ENCODE results near the gene SETD1A. TPM values are rescaled to one million over a fixed set of nuclear protein-coding genes. Genes with fewer than 3 reads are reported as not detected.
A peak's percentile ranks its signal among the peaks of the same experiment; 100 is the strongest.

The SETD1A gene
- total and polyA plus RNA-seq, 2 experiments from 2014 or later: 2.3 to 4.0 TPM

DNA sequence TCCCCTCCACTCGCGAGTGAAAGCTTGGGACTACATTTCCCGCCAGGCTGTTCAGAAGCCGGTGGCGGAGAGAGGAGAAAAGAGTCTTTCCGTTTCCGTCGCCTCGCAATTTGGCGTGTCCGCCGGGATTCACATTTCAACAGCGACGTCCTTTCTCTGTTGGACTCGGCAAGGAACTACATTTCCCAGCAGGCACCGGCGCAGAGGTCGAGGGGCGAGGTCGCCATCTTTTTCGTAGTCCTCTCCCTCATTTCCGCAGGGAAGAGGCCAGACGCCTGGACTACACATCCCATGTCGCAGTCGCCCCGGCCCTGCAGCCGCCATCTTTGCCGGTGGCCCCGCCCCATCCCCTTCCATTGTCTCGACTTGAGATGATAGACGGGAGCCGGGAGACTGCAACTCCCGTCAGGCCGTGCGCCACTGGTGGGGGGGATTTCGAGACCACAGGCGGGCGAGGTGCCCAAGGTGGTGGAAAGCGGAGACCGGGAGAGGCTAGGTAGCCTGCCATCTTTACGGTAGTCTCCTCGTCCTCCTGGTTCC is 35.1 kb upstream of the SETD1A start:
- in situ Hi-C loops (cut with MboI): no loop called here
- no peaks in the 10 kb centered on the region for H4K20me1 ChIP-seq (ENCODE audit: insufficient read depth)
- H3K9me3 ChIP-seq (ENCODE audit: low read depth): no peaks in the 10 kb centered on the region
- no peaks in the 10 kb centered on the region for H3K36me3 ChIP-seq (ENCODE audit: low read depth)
- peak; percentile 100 for DNase-seq
- H3K9me2 ChIP-seq (ENCODE audit: insufficient read depth): no peaks in the 10 kb centered on the region
- 1% methylated on average over 42 of the region's 42 CpGs for WGBS, 2 experiments (ENCODE audit: low coverage in 1 of 2, low lambda C conversion rate in 2 of 2, missing lambda C conversion rate in 2 of 2)
- peak overlapping the region; percentile 83 for H3K4me2 ChIP-seq (ENCODE audit: unreplicated experiment)
- peaks cover 7% of the 10 kb centered on the region for H3K79me2 ChIP-seq (ENCODE audit: insufficient read depth)
- peak overlapping the region; percentile 90 for H2AFZ ChIP-seq
- TF ChIP-seq EZH2phosphoT487 (IDR thresholded peaks at IDR 0.05; ENCODE audit: insufficient read depth, low read depth) (no peak), EZH2 (IDR thresholded peaks at IDR 0.05; ENCODE audit: insufficient read depth, poor library complexity, severe bottlenecking) (no peak)
- peak overlapping the region; percentile 91 for H3K4me3 ChIP-seq
- no peaks in the 10 kb centered on the region for H3F3A ChIP-seq (ENCODE audit: insufficient read depth)
- peaks cover 7% of the 10 kb centered on the region; the same call in 1 of the 2 replicates for H3K4me1 ChIP-seq (ENCODE audit: insufficient read depth)
- H3K27me3 ChIP-seq (replicated peaks; ENCODE audit: insufficient read depth): no peaks in the 10 kb centered on the region
- peak overlapping the region; percentile 89 for H3K27ac ChIP-seq
- peak overlapping the region; percentile 79 for H3K9ac ChIP-seq

DNA sequence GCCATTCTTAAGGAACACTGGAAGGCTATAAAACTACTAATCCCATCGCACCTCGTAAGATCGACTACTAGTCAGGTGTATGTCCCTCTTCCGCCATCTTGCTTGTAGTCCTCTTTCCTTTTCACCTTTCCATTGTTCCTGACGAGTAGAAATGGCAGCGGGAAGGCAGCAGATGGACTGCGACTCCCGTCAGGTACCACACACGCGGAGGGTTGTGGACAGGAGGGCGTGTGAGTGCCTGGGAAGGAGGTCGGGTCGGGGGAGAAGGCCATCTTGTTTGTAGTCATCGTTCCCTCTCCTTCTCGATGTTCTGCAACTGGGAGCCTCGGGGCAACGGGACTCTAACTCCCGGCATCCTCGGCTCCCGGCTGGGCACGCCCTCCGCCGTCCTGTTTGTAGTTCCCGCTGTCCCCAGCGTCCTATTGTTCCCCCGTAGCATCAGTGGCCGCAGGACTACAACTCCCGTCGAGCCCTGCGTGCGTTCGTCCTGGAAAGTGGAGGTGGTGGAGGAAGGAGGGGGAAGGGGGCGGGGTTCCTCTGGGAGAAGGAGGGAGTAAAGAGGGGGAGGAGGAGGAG is 34.5 kb upstream of the SETD1A start:
- in situ Hi-C loops (cut with MboI): no loop called here
- DNase-seq: peak; percentile 100
- Histone ChIP-seq H3K36me3 (ENCODE audit: low read depth) (no peaks in the 10 kb centered on the region), H3K4me2 (ENCODE audit: unreplicated experiment) (peak overlapping the region; percentile 59), H3K9me3 (ENCODE audit: low read depth) (no peaks in the 10 kb centered on the region), H3K9ac (peak overlapping the region; percentile 79), H3K27me3 (replicated peaks; ENCODE audit: insufficient read depth) (no peaks in the 10 kb centered on the region), H2AFZ (peak overlapping the region; percentile 89), H3K4me1 (ENCODE audit: insufficient read depth) (peaks cover 7% of the 10 kb centered on the region; the same call in 1 of the 2 replicates), H3K27ac (peak overlapping the region; percentile 89), H4K20me1 (ENCODE audit: insufficient read depth) (no peaks in the 10 kb centered on the region), H3F3A (ENCODE audit: insufficient read depth) (no peaks in the 10 kb centered on the region), H3K4me3 (peak overlapping the region; percentile 91), H3K9me2 (ENCODE audit: insufficient read depth) (no peaks in the 10 kb centered on the region), H3K79me2 (ENCODE audit: insufficient read depth) (peaks cover 7% of the 10 kb centered on the region)
- TF ChIP-seq EZH2 (IDR thresholded peaks at IDR 0.05; ENCODE audit: insufficient read depth, poor library complexity, severe bottlenecking): no peak
- TF ChIP-seq EZH2phosphoT487 (IDR thresholded peaks at IDR 0.05; ENCODE audit: insufficient read depth, low read depth): no peak
- WGBS, 2 experiments (ENCODE audit: low coverage in 1 of 2, low lambda C conversion rate in 2 of 2, missing lambda C conversion rate in 2 of 2): 1 to 2% methylated on average over 31 to 33 of the region's 33 CpGs

DNA sequence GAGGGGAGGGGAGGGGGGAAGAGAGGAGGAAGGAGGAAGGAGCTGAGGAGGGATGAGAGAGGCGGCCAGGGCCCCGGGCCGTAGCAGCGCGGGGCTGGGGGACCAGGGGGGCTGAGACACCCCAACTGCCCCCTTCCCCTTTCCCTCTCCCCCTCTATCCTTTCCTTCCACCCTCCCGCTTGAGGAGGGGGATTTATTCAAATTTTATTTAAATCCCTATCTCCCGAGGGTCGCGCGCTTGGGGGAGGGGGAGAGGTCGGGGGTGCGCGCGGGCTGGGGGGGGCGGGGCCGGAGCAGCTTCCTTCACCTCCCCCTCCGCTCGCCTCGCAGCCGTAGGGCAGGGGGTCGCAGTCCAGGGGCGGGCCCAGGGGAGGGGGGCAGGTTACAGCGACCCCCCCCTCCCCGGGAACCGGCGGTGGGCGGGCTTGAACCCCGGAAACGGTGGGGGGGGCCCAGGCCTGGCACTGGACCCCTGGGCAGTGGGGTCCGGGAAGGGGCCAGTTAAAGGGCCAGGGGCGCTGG is 33.9 kb upstream of the SETD1A start, which contains the start of gene FBXL19:
Gene FBXL19 (plus strand): TSS at position 19 of the 522 bp plus-strand sequence. CDS start 2,183 bp downstream, outside the sequence.
- Histone ChIP-seq H3K36me3 (ENCODE audit: low read depth) (no peaks in the 10 kb centered on the region), H3K4me3 (peak within 1 kb of the TSS; percentile 91), H3F3A (ENCODE audit: insufficient read depth) (no peaks in the 10 kb centered on the region), H3K4me2 (ENCODE audit: unreplicated experiment) (peak within 1 kb of the TSS; percentile 83), H3K4me1 (ENCODE audit: insufficient read depth) (peaks cover 7% of the 10 kb centered on the region; the same call in 1 of the 2 replicates), H3K27me3 (replicated peaks; ENCODE audit: insufficient read depth) (no peaks in the 10 kb centered on the region), H3K9me3 (ENCODE audit: low read depth) (no peaks in the 10 kb centered on the region), H4K20me1 (ENCODE audit: insufficient read depth) (no peaks in the 10 kb centered on the region), H2AFZ (peak within 1 kb of the TSS; percentile 90), H3K79me2 (ENCODE audit: insufficient read depth) (peaks cover 7% of the 10 kb centered on the region), H3K27ac (peak within 1 kb of the TSS; percentile 89), H3K9me2 (ENCODE audit: insufficient read depth) (no peaks in the 10 kb centered on the region), H3K9ac (peak within 1 kb of the TSS; percentile 79)
- TF ChIP-seq EZH2 (IDR thresholded peaks at IDR 0.05; ENCODE audit: insufficient read depth, poor library complexity, severe bottlenecking) (no peak), EZH2phosphoT487 (IDR thresholded peaks at IDR 0.05; ENCODE audit: insufficient read depth, low read depth) (no peak)
- in situ Hi-C loops (cut with MboI): no loop called here
- DNase-seq: peak; percentile 12
- 0 to 1% methylated on average over 3 to 31 of the region's 31 CpGs for WGBS, 2 experiments (ENCODE audit: low coverage in 1 of 2, low lambda C conversion rate in 2 of 2, missing lambda C conversion rate in 2 of 2)

DNA sequence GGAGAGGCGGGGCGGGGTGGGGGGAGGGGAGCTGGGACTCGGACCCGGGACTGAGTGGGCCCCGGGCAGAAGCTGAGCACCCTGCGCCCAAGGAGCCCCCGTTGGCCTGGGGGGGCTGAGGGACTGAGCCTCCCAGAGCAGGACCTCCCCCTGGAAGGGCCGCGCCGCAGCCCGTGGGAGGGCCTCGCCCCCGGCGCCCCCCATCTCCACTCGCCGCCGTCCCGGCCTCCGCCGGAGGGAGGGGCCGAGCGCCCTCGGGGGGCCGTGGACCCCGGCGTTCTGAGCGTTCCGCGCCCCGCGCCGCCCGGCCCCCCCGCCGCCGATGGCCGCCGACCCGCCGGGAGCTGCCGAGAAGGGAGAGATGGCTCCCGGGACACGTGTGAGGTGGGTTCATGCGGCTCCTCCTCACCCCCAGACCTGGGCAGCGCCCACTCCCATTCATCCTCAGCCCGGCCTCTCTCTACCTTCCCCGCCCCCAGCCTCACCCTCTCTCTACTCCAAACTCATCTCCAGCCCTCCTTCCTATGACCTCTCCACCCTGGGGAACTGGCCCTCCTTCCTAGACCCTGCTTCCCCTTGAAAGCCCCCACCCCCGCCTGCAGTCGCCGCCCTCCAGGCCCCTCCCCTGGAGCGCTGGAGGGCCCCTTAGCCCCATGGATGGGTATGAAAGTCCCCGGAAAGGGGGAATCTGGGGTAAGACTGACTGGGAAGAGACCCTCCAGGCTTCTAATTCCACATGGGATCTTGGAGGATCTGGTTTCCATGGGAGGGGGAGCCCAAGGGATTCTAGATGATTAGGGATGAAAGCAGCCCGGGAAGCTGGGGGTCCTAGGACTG is 33.3 kb upstream of the SETD1A start:
- WGBS, 2 experiments (ENCODE audit: low coverage in 1 of 2, low lambda C conversion rate in 2 of 2, missing lambda C conversion rate in 2 of 2): 6 to 16% methylated on average over 13 to 44 of the region's 53 CpGs
- Histone ChIP-seq H3K36me3 (ENCODE audit: low read depth) (no peaks in the 10 kb centered on the region), H3K27ac (no peak overlapping the region), H3K9me2 (ENCODE audit: insufficient read depth) (no peaks in the 10 kb centered on the region), H2AFZ (no peak overlapping the region), H3F3A (ENCODE audit: insufficient read depth) (no peaks in the 10 kb centered on the region), H3K4me2 (ENCODE audit: unreplicated experiment) (peak overlapping the region; percentile 83), H3K9me3 (ENCODE audit: low read depth) (no peaks in the 10 kb centered on the region), H3K4me1 (ENCODE audit: insufficient read depth) (peaks cover 7% of the 10 kb centered on the region; the same call in 1 of the 2 replicates), H3K9ac (peak overlapping the region; percentile 61), H3K27me3 (replicated peaks; ENCODE audit: insufficient read depth) (no peaks in the 10 kb centered on the region), H4K20me1 (ENCODE audit: insufficient read depth) (no peaks in the 10 kb centered on the region), H3K79me2 (ENCODE audit: insufficient read depth) (peaks cover 7% of the 10 kb centered on the region), H3K4me3 (peak overlapping the region; percentile 91)
- no peak for TF ChIP-seq EZH2phosphoT487 (IDR thresholded peaks at IDR 0.05; ENCODE audit: insufficient read depth, low read depth)
- TF ChIP-seq EZH2 (IDR thresholded peaks at IDR 0.05; ENCODE audit: insufficient read depth, poor library complexity, severe bottlenecking): no peak
- peak; percentile 25 for DNase-seq
- in situ Hi-C loops (cut with MboI): no loop called here
